Measurements from ENCODE around the gene SPATA22.

- TF ChIP-seq, protein P1, sequence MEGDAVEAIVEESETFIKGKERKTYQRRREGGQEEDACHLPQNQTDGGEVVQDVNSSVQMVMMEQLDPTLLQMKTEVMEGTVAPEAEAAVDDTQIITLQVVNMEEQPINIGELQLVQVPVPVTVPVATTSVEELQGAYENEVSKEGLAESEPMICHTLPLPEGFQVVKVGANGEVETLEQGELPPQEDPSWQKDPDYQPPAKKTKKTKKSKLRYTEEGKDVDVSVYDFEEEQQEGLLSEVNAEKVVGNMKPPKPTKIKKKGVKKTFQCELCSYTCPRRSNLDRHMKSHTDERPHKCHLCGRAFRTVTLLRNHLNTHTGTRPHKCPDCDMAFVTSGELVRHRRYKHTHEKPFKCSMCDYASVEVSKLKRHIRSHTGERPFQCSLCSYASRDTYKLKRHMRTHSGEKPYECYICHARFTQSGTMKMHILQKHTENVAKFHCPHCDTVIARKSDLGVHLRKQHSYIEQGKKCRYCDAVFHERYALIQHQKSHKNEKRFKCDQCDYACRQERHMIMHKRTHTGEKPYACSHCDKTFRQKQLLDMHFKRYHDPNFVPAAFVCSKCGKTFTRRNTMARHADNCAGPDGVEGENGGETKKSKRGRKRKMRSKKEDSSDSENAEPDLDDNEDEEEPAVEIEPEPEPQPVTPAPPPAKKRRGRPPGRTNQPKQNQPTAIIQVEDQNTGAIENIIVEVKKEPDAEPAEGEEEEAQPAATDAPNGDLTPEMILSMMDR (IDR thresholded peaks at IDR 0.05) = no peak
- TF ChIP-seq POLR2A (IDR thresholded peaks at IDR 0.05) = no peak
Observed at GRCh38 chr17:3506054-3506453, 34.4 kb upstream of the SPATA22 start.

Data from right lobe of liver (tissue), 4 donors.